Measurements from ENCODE around the gene ATN1. TPM values are rescaled to one million over a fixed set of nuclear protein-coding genes. Genes with fewer than 3 reads are reported as not detected.
A peak's percentile ranks its signal among the peaks of the same experiment; 100 is the strongest.

ATN1 gene
- total and polyA plus RNA-seq, 9 of the 15 experiments (the other 6 are each of a cell fraction or from before 2014, with no cell fraction given), result 0.15 to 49.8 (median 2.7) TPM

- 0 out of 2 replicates have a peak, but pooled peaks have one; percentile 20 for TF ChIP-seq JUN (IDR thresholded peaks at IDR 0.05; ENCODE audit: borderline replicate concordance, low read depth, low read length)
- no peak for TF ChIP-seq JUN (CRISPR knock-in tag; IDR thresholded peaks at IDR 0.05; ENCODE audit: borderline replicate concordance)
- no peak for TF ChIP-seq NR4A1 (CRISPR knock-in tag; IDR thresholded peaks at IDR 0.05)
- TF ChIP-seq NR4A1 (tag; IDR thresholded peaks at IDR 0.05), result no peak
- TF ChIP-seq, protein P1, sequence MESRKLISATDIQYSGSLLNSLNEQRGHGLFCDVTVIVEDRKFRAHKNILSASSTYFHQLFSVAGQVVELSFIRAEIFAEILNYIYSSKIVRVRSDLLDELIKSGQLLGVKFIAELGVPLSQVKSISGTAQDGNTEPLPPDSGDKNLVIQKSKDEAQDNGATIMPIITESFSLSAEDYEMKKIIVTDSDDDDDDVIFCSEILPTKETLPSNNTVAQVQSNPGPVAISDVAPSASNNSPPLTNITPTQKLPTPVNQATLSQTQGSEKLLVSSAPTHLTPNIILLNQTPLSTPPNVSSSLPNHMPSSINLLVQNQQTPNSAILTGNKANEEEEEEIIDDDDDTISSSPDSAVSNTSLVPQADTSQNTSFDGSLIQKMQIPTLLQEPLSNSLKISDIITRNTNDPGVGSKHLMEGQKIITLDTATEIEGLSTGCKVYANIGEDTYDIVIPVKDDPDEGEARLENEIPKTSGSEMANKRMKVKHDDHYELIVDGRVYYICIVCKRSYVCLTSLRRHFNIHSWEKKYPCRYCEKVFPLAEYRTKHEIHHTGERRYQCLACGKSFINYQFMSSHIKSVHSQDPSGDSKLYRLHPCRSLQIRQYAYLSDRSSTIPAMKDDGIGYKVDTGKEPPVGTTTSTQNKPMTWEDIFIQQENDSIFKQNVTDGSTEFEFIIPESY (CRISPR knock-in tag; IDR thresholded peaks at IDR 0.05), result peak; percentile 73
- TF ChIP-seq, protein P2, sequence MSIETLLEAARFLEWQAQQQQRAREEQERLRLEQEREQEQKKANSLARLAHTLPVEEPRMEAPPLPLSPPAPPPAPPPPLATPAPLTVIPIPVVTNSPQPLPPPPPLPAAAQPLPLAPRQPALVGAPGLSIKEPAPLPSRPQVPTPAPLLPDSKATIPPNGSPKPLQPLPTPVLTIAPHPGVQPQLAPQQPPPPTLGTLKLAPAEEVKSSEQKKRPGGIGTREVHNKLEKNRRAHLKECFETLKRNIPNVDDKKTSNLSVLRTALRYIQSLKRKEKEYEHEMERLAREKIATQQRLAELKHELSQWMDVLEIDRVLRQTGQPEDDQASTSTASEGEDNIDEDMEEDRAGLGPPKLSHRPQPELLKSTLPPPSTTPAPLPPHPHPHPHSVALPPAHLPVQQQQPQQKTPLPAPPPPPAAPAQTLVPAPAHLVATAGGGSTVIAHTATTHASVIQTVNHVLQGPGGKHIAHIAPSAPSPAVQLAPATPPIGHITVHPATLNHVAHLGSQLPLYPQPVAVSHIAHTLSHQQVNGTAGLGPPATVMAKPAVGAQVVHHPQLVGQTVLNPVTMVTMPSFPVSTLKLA (conservative IDR thresholded peaks at IDR 0.05), result peak; percentile 57 to 83; a peak in 3 of 4 replicates
- peak; percentile 84 for TF ChIP-seq HCFC1 (IDR thresholded peaks at IDR 0.05; ENCODE audit: low read depth, low read length)
- no peak for TF ChIP-seq PTBP1 (IDR thresholded peaks at IDR 0.05; ENCODE audit: low read depth, low read length)
- TF ChIP-seq ELF4 (CRISPR knock-in tag; IDR thresholded peaks at IDR 0.05), result no peak
- TF ChIP-seq HBP1 (CRISPR knock-in tag; IDR thresholded peaks at IDR 0.05), result no peak
These were observed 10.0 kb downstream of the ATN1 start (continued) for GRCh38 chr12:6937481-6938352.

Data from K562 (cell line).